NK-92 (cell line): ENCODE measurements around the gene CDC42BPB.

ENCODE experiments used
- DNase-seq: peaks from one replicate; lab custom pipeline; 2025; ENCODE audit not compliant: unreplicated experiment; lab: John Stamatoyannopoulos, UW

Gene CDC42BPB

DNA sequence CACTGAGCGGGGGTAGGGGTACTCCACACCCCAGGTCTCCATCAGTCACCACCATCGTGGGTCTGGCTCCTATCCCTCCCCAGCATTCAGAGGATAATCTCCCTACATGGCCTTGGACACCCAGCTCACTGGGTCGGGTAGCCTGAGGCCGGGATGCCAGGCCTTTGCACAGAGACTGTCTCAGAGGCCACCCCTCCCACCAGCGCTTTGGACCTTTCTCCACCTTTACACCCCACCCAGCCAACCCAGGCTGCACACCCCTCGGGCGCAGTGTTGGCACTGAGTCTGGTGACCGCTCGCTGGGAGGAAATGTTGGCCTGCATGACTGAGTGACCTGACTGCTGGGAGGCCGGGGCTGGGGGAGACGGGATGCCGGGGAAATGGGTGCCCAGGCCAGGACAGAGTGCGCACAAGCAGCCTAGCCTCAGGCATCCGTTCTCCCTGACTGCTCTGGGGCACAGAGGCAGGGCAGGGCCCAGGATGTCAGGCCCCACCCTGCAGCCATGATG is 16.1 kb upstream of the CDC42BPB start:
- DNase-seq, result no peak

DNA sequence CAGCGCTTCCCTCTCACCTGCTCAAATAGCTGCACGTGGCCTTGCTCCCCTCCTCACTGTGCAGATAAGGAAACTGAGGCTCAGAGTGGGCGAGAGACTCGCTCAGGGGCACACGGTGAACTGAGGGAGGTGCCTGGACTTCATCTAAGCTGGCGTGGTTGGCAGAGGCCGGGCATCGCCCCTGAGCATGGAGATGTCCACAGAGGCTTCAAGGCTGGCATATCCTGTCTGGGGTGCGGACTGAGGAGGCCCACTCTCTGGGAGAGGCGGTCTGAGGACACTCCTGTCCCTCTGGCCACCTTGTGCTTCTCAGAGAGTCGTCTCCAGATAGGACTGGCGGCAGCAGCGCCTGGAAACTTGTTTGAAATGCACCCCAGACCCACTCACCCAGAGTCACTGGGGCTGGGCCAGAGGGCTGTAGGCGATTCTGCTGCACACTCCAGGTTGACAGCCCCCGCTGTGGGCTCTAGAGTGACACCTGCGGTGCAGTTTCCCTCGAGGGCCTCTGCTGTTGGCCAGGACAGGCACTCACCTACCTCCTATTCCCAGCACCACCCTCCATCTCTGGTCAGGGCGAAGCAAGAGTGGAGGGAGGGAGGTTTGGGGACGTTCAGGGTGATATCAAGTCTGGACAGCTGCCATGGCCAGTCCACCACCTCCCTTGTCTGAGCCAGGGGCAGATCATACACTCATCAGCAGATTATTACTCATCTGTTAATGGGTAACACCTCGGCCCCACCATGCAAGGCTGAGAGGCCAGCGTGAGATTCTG is 15.4 kb upstream of the CDC42BPB start:
- DNase-seq, result no peak

GRCh38 chr14:103071544-103072251 is 14.3 kb upstream of the CDC42BPB start:
- DNase-seq, result no peak

DNA sequence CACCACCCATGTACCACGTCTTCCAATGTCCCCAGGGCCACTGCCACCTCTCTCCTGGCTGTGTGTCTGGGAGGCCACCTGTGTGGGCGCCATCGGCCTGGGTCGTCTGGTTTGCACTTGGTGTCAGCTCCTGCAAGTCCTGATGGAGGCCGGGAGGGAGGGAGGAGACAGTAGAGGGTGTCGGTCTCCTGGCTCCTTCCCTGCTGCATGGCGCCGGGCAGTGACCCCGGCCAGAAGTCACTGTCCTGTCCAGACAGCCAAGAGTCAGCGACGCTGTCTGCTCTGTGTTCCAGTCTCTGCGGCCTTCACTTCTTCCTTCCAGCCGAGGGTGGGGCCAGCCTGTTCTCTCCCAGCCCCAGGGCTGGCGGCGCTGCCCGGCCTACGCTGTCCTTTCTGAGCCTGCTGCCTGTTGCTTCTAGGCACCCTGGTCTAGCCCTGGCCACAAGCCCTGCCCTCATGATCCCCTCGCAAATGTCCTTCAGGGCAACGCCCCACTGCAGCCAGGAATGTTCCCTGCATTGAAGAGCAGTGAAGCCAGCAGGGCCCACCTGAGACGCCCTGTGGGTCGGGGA is 13.7 kb upstream of the CDC42BPB start:
- DNase-seq, result no peak

- no peak for DNase-seq
Measured at GRCh38 chr14:103070263-103070885, 13.0 kb upstream of the CDC42BPB start.

DNA sequence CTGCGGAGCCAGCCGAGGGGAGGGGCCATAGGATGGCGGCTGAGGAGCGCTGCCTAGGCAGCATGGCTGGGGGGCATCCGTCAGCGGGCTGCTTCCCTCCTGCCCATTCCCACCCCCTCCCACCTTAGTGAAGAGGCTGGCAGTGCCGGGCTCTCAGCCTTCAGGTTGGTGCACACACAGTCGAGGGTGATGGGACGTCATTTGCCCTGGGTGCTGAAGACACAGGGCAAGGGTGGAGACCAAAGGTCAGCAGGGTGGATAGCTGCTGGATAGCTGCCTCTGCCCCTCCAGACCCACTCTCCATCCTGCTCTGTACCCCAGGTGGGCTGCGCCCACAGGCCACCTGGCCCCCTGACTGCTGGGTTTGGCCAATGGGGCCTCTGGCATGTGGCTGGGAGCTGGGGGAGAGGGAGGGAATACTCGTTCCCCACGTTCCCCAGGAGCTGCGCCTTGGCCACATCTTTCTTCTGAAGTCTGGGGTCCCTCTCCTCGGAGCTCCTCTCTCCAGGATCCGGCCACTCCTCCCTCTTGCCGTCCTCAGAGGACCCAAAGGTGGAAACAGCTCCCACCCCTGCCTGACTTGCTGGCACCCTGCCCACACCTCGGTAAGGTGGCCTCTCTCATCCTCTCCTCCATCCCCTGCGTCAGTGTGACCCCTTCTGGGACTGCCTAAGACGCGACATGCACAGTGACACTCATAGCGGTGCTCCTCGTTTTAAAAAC is 11.2 kb upstream of the CDC42BPB start:
- no peak for DNase-seq

GRCh38 chr14:103067231-103067954 is 10.0 kb upstream of the CDC42BPB start:
- DNase-seq, result no peak

DNA sequence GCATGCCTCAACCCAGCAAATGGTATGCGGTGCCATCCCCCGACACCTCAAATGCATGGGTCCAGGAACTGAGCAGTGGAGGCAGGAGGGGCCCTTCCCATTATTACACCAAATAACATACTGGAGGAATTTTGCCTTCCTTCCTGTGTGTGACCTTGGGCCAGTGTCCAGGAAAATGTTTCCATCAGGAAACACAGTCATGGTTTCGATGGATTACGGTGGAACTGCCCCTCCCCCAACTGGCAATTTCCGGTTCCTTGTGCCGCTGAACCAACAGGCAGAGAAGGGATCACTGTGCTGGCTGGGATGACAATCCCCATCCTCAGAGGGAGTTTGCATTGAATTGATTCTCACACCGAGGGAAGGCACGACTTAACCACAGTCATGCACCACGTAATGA is 9.1 kb upstream of the CDC42BPB start:
- DNase-seq, result no peak

- no peak for DNase-seq
Measured at GRCh38 chr14:103065861-103066260, 8.5 kb upstream of the CDC42BPB start.

DNA sequence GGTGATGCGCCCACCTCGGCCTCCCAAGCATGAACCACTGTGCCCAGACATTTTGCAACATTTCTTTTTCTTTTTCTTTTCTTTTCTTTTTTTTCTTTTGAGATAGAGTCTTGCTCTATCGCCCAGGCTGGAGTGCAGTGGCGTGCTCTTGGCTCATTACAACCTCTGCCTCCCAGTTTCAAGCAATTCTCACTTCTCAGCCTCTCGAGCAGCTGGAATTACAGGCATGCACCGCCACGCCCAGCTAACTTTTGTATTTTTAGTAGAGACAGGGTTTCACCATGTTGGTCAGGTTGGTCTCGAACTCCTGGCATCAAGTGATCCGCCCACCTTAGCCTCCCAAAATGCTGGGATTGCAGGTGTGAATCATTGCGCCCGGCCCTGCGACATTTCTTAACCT is 7.6 kb upstream of the CDC42BPB start:
- DNase-seq, result no peak

DNA sequence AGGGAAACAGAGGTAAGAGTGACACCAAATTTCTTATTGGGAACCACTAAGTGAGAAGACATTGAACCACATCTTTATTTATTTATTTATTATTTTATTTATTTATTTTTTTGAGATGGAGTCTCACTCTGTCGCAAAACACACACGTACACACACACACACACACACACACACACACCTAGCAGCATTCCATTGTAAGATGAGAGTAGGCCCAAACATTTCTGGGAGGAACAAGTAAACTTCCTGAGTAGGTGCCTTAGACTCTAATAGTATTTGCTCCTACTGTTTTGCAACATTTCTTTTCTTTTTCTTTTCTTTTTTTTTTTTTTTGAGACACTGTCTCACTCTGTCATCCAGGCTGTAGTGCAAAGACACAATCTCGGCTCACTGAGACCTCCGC is 7.1 kb upstream of the CDC42BPB start:
- DNase-seq, result no peak

DNA sequence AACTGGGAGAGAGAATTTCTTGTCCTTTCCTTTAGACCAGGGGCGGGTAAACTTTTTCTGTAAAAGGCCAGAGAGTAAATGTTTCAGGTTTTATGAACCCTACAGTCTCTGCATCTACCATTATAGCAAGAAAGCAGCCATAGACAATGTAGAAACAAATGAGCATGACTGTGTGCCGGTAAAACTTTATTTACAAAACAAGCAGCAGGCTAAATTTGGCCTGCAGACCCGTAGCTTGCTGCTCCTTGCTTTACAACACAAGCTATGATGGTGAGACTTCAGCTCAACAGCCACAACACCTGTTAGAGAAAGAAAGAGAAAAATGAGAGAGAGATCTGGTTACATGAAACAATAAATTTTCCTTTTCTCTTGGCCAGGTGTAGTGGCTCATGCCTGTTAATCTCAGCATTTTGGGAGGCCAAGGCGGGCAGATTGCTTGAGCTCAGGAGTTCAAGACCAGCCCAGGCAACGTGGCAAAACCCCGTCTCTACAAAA is 4.2 kb upstream of the CDC42BPB start:
- DNase-seq, result no peak

- DNase-seq, result no peak
Measured at GRCh38 chr14:103059556-103059955, 2.2 kb upstream of the CDC42BPB start.

- DNase-seq, result no peak
Measured at GRCh38 chr14:103058164-103059055, 1.1 kb upstream of the CDC42BPB start.

- no peak for DNase-seq
Measured at GRCh38 chr14:103057028-103057371, 349 bp downstream of the CDC42BPB start.

GRCh38 chr14:103056322-103057027 is 874 bp downstream of the CDC42BPB start:
- no peak for DNase-seq

- DNase-seq, result no peak
Measured at GRCh38 chr14:103055695-103056094, 1.7 kb downstream of the CDC42BPB start.

DNA sequence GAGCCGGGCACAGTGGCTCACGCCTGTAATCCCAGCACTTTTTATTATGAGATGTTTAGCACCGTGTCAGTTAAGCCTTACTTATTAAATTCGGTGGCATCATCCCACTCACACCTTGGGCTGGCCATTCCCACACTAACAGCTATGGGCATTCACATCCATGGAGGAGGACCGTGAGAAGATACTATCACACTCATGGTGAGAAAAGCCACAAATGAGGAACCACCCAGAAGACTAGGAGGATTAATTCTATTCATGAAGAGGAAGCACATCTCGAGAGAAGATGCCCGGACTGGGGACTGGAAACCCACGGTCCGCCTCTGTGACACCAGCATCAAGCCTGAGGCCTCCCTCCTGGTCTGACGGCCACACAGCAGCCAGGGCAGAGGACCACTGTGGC is 4.9 kb downstream of the CDC42BPB start:
- DNase-seq, result no peak

GRCh38 chr14:103050935-103051334 is 6.4 kb downstream of the CDC42BPB start:
- DNase-seq, result no peak
